CD4-positive, alpha-beta memory T cell (primary cell): ENCODE results near the gene TTC1. TPM values are rescaled to one million over a fixed set of nuclear protein-coding genes. Genes with fewer than 3 reads are reported as not detected.

Experiments used
- CTCF ChIA-PET: fragments of 350-600 bp; sonication (Branson Sonifier 250); formaldehyde crosslinking; loops from one replicate; lab custom pipeline; 2021; ENCODE audit warnings: inconsistent platforms; ENCODE audit not compliant: partially characterized antibody; lab: Charles Lee
- POLR2A ChIA-PET: fragments of 350-600 bp; sonication (Branson Sonifier 250); formaldehyde crosslinking; loops from one replicate; lab custom pipeline; 2021; ENCODE audit not compliant: partially characterized antibody; lab: Charles Lee
- DNase-seq, 5 donors: peaks; one replicate each; pipeline versions ENCODE4 v3.0.0 to v3.0.0-alpha.2; 2020 to 2022; ENCODE audit warnings: mixed read lengths in 1 of 5
- H3K27ac ChIP-seq: one replicate; pipeline ENCODE4 v1.7.0; 2013; ENCODE audit warnings: low read depth, low read length
- H3K27me3 ChIP-seq: 2 replicates; pipeline ENCODE4 v1.7.0; 2013; ENCODE audit warnings: mild to moderate bottlenecking, low read length, moderate library complexity; ENCODE audit not compliant: insufficient read depth
- H3K36me3 ChIP-seq: 2 replicates; pipeline ENCODE4 v1.7.0; 2013; ENCODE audit warnings: mild to moderate bottlenecking, low read length, moderate library complexity; ENCODE audit not compliant: insufficient read depth
- H3K4me1 ChIP-seq: 2 replicates; pipeline ENCODE4 v1.7.0; 2013; ENCODE audit warnings: mild to moderate bottlenecking, low read length, moderate library complexity; ENCODE audit not compliant: insufficient read depth
- H3K4me3 ChIP-seq, 2 donors: one replicate each; pipeline ENCODE4 v1.7.0; 2013; ENCODE audit warnings: low read length in 2 of 2, mild to moderate bottlenecking in 1 of 2
- H3K9me3 ChIP-seq, 2 donors: one replicate each; pipeline ENCODE4 v1.7.0; 2013; ENCODE audit warnings: low read length in 2 of 2, control low read depth in 1 of 2; ENCODE audit not compliant: control insufficient read depth in 1 of 2
- H3K27ac Mint-ChIP-seq, 7 donors: one replicate each; pipeline ENCODE4 v1.8.0; 2020 to 2021; ENCODE audit warnings: mixed read lengths in 7 of 7, mild to moderate bottlenecking in 6 of 7, inconsistent platforms in 3 of 7, moderate library complexity in 3 of 7
- H3K27me3 Mint-ChIP-seq, 2 donors: one replicate each; pipeline ENCODE4 v1.8.0; 2020 to 2021; ENCODE audit warnings: mixed read lengths in 2 of 2
- H3K36me3 Mint-ChIP-seq, 2 donors: one replicate each; pipeline ENCODE4 v1.8.0; 2020 to 2021; ENCODE audit warnings: mixed read lengths in 2 of 2, inconsistent platforms in 1 of 2, mild to moderate bottlenecking in 1 of 2
- H3K4me1 Mint-ChIP-seq, 4 donors: one replicate each; pipeline ENCODE4 v1.8.0; 2020 to 2021; ENCODE audit warnings: mixed read lengths in 4 of 4, mild to moderate bottlenecking in 1 of 4
- H3K4me3 Mint-ChIP-seq, 8 donors: one replicate each; pipeline ENCODE4 v1.8.0; 2020 to 2021; ENCODE audit warnings: mixed read lengths in 8 of 8, mild to moderate bottlenecking in 7 of 8, moderate library complexity in 6 of 8, inconsistent platforms in 3 of 8
- H3K9me3 Mint-ChIP-seq, 8 donors: one replicate each; pipeline ENCODE4 v1.8.0; 2020 to 2021; ENCODE audit warnings: mixed read lengths in 8 of 8, mild to moderate bottlenecking in 5 of 8, inconsistent platforms in 3 of 8, moderate library complexity in 1 of 8
- intact Hi-C: fragments of 100-400 bp; cut with micrococcal nuclease; formaldehyde crosslinking; loops from one replicate; pipeline ENCODE4 v1.15.1; 2023
- polyA plus RNA-seq, 2 donors: library from polyadenylated mRNA; unstranded; fragments of 300-500 nt; fragmentation: Illumina TruSeq; gene quantifications; one replicate each; pipeline ENCODE4 v1.2.3, GENCODE V29; 2021
- total RNA-seq, 2 experiments: library from RNA; stranded (reverse); gene quantifications; one replicate each; pipeline ENCODE4 v1.2.3, GENCODE V29; 2021

Gene TTC1
- total and polyA plus RNA-seq, 4 experiments from 2014 or later = 47.5 to 147 (median 71.7) TPM

DNA sequence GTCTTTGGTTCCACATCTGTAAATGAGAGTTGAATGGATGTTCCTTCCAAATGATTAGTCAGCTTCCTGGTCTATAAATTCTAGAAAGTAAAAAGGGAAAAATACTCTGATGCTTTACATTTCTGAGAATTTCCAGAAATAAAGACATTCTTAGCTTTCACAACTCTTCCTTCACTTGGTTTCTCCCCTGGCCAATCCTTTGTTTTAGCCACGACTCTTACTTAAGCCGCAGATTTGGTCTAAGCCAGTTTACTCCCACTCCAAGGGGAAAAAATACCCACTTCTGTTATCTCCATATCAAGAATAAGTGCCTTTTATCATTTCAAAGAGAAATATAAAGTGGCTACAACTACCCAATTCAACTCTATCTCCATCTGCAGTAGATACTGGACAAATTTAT, 80.6 kb downstream of the TTC1 start:
- H3K9me3 Mint-ChIP-seq = no peaks in the 10 kb centered on the region
- DNase-seq = no peak
- Histone ChIP-seq H3K27me3 (no peaks in the 10 kb centered on the region), H3K9me3 (no peaks in the 10 kb centered on the region), H3K27ac (no peak overlapping the region), H3K4me1 (no peaks in the 10 kb centered on the region), H3K36me3 (peaks cover 23% of the 10 kb centered on the region), H3K4me3 (no peak overlapping the region)
- ChIA-PET CTCF (no interaction called here), POLR2A (no interaction called here)
- intact Hi-C loops = no loop called here
- no peak overlapping the region for H3K4me3 Mint-ChIP-seq
- no peaks in the 10 kb centered on the region for H3K27me3 Mint-ChIP-seq
- H3K27ac Mint-ChIP-seq = no peak overlapping the region
- peaks cover 0 to 4% (median 2%) of the 10 kb centered on the region in 4 donors for H3K4me1 Mint-ChIP-seq
- peaks cover 23 to 29% of the 10 kb centered on the region in 2 donors for H3K36me3 Mint-ChIP-seq

DNA sequence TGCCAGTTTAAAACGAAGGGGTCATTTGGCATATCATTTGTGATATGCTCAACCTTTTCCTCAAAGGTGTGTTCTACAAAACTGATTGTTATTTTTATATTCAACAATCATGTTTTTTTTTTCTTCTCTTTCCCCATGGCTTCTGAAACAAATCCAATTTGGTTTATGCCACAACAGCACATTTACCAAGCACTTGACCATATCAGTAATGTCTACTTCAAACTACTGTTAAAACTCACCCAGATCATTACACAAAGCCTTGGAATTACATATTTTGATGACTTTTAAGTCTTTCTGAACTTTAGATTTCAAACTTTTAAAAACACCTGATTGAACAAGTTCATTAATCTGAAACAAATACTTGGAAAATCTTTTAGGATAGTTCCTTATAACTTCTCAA, 81.1 kb downstream of the TTC1 start:
- H3K36me3 ChIP-seq = peaks cover 23% of the 10 kb centered on the region
- no peak overlapping the region for H3K27ac ChIP-seq
- ChIA-PET POLR2A (interaction anchor here (1.0 kb wide), 1 partner anchor 29 kb away, joined by 3 read pairs; the partner anchor contains the start of gene PWWP2A), CTCF (no interaction called here)
- no peaks in the 10 kb centered on the region for H3K9me3 Mint-ChIP-seq
- intact Hi-C loops = no loop called here
- DNase-seq = no peak
- H3K27ac Mint-ChIP-seq = no peak overlapping the region
- H3K4me3 ChIP-seq = no peak overlapping the region
- peaks cover 24 to 31% of the 10 kb centered on the region in 2 donors for H3K36me3 Mint-ChIP-seq
- H3K9me3 ChIP-seq = no peaks in the 10 kb centered on the region
- H3K27me3 Mint-ChIP-seq = no peaks in the 10 kb centered on the region
- no peaks in the 10 kb centered on the region for H3K27me3 ChIP-seq
- no peaks in the 10 kb centered on the region for H3K4me1 ChIP-seq
- no peak overlapping the region for H3K4me3 Mint-ChIP-seq
- peaks cover 0 to 5% (median 2%) of the 10 kb centered on the region in 4 donors for H3K4me1 Mint-ChIP-seq

DNA sequence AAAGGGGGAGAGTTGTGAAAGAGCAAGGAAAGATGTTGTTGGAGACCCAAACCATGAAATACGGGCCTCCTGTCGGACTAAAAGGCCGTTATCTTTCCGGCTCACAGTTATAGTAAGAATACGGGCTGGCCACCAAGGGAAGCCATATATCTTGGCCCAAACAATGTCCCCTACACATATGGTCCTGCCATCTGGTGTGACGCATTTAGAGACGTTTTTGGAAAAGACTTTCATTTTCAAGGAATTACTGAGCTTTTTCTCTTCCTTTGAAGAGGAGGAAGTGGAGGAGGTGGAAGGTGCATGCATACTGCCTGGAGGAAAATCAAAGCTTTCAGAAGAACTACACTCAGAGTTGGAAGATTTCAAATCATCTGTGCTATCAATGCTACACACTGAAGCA, 83.6 kb downstream of the TTC1 start:
- Histone ChIP-seq H3K27ac (no peak overlapping the region), H3K36me3 (peaks cover 23% of the 10 kb centered on the region), H3K4me1 (no peaks in the 10 kb centered on the region), H3K4me3 (no peak overlapping the region), H3K9me3 (no peaks in the 10 kb centered on the region), H3K27me3 (no peaks in the 10 kb centered on the region)
- DNase-seq = no peak
- H3K36me3 Mint-ChIP-seq = peaks cover 24 to 41% of the 10 kb centered on the region in 2 donors
- H3K4me3 Mint-ChIP-seq = no peak overlapping the region
- H3K27me3 Mint-ChIP-seq = no peaks in the 10 kb centered on the region
- ChIA-PET POLR2A (no interaction called here), CTCF (no interaction called here)
- peak overlapping the region in 1 of 7 donors; percentile 60 for H3K27ac Mint-ChIP-seq
- intact Hi-C loops = no loop called here
- no peaks in the 10 kb centered on the region for H3K9me3 Mint-ChIP-seq
- H3K4me1 Mint-ChIP-seq = peaks cover 0 to 5% (median 4%) of the 10 kb centered on the region in 4 donors

DNA sequence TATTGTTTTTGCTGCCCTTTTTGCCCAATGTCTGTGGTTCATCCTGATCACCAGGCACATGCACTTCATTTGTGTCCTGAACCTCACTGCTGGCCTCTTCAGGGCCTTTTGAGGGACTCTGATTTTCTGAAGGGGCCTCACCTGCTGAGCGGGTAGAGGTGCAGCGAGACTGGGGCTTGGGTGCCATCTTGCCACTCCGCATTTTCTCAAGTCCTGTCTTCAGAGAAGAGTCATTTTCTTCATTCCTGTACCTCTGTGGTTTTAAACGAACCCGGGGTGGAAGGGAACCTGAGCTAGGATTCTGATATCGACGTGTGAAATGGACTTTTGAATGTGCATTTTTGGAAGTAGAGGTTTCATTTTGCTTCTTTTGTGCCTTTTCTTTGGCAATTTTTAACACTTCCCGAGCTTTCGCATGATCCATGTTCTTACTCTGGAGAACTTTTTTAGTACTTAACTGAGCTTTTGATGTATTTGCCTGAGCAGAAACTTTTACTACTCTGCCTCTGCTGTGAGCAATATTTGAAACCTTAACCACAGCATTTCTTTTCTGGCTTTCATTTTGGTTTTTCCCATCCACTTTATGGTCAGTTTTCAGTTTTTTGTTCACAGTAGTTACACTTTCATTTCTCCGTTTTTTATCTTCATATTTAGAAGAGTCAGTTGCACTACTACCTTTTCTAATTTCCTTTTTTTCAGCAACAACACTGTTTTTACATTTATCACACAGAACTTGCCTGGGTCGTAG, 84.2 kb downstream of the TTC1 start:
- Mint-ChIP-seq H3K4me3 (no peak overlapping the region), H3K36me3 (peaks cover 27 to 44% of the 10 kb centered on the region in 2 donors), H3K4me1 (peaks cover 0 to 7% (median 4%) of the 10 kb centered on the region in 4 donors), H3K9me3 (no peaks in the 10 kb centered on the region), H3K27ac (peak overlapping the region in 2 of 7 donors; percentile 37 to 38), H3K27me3 (no peaks in the 10 kb centered on the region)
- Histone ChIP-seq H3K36me3 (peaks cover 23% of the 10 kb centered on the region), H3K27ac (no peak overlapping the region), H3K9me3 (no peaks in the 10 kb centered on the region), H3K4me1 (no peaks in the 10 kb centered on the region), H3K27me3 (no peaks in the 10 kb centered on the region), H3K4me3 (no peak overlapping the region)
- intact Hi-C loops = no loop called here
- DNase-seq = no peak
- CTCF ChIA-PET = no interaction called here
- POLR2A ChIA-PET = no interaction called here

DNA sequence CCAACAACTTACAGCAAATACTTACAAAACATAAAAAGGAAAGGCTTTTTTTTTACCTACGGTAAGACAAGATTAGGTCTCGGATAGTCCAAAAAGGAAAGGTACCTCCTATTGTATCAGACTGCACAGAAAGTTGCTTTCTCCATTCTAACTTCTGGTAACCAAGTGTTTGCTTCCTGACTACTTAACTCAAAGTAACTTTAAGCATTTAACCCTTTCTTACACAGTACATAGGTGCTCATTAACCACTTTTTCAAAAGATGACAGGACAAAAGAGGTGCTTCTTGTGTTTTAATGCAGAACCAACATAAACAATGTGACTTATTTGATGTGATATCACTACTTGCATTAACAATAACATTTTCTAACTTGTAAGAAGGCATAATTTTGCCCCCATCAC, 87.2 kb downstream of the TTC1 start:
- no peak overlapping the region for H3K4me3 ChIP-seq
- peaks cover 0 to 9% (median 6%) of the 10 kb centered on the region in 4 donors for H3K4me1 Mint-ChIP-seq
- intact Hi-C loops = no loop called here
- CTCF ChIA-PET = no interaction called here
- no peaks in the 10 kb centered on the region for H3K9me3 Mint-ChIP-seq
- H3K9me3 ChIP-seq = no peaks in the 10 kb centered on the region
- H3K27me3 Mint-ChIP-seq = no peaks in the 10 kb centered on the region
- peaks cover 24% of the 10 kb centered on the region for H3K36me3 ChIP-seq
- peaks cover 37 to 48% of the 10 kb centered on the region in 2 donors for H3K36me3 Mint-ChIP-seq
- H3K4me3 Mint-ChIP-seq = no peak overlapping the region
- H3K27me3 ChIP-seq = no peaks in the 10 kb centered on the region
- H3K4me1 ChIP-seq = no peaks in the 10 kb centered on the region
- POLR2A ChIA-PET = no interaction called here
- no peak for DNase-seq
- no peak overlapping the region for H3K27ac ChIP-seq
- no peak overlapping the region for H3K27ac Mint-ChIP-seq

DNA sequence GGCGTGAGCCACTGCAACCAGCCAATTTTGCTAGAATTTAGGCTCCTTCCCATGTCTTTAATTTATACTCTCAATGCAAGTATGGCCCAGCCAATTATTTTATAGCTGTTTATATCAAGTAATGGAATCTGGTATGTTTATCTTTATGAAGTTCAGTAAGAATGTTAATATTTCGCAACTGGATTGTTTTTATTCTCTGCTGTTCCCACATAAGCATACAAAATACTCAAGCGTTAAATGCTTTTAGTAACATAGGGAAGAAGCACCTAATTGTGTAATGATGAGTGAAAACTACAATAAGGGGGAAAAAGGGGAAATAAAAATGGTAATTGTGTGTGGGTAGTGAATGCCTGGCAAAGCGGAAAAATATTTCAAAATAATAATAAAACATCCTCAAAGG, 89.1 kb downstream of the TTC1 start:
- Mint-ChIP-seq H3K4me1 (peaks cover 0 to 10% (median 7%) of the 10 kb centered on the region in 4 donors), H3K4me3 (no peak overlapping the region), H3K36me3 (peaks cover 33 to 43% of the 10 kb centered on the region in 2 donors), H3K27ac (peak overlapping the region in 1 of 7 donors; percentile 43), H3K27me3 (no peaks in the 10 kb centered on the region), H3K9me3 (no peaks in the 10 kb centered on the region)
- Histone ChIP-seq H3K9me3 (no peaks in the 10 kb centered on the region), H3K4me3 (no peak overlapping the region), H3K27me3 (no peaks in the 10 kb centered on the region), H3K36me3 (peaks cover 17% of the 10 kb centered on the region), H3K4me1 (no peaks in the 10 kb centered on the region), H3K27ac (no peak overlapping the region)
- ChIA-PET POLR2A (no interaction called here), CTCF (interaction anchor here (0.7 kb wide), 1 partner anchor 978 kb away, joined by 3 read pairs; no protein-coding TSS in a partner anchor)
- DNase-seq = no peak
- intact Hi-C loops = no loop called here

DNA sequence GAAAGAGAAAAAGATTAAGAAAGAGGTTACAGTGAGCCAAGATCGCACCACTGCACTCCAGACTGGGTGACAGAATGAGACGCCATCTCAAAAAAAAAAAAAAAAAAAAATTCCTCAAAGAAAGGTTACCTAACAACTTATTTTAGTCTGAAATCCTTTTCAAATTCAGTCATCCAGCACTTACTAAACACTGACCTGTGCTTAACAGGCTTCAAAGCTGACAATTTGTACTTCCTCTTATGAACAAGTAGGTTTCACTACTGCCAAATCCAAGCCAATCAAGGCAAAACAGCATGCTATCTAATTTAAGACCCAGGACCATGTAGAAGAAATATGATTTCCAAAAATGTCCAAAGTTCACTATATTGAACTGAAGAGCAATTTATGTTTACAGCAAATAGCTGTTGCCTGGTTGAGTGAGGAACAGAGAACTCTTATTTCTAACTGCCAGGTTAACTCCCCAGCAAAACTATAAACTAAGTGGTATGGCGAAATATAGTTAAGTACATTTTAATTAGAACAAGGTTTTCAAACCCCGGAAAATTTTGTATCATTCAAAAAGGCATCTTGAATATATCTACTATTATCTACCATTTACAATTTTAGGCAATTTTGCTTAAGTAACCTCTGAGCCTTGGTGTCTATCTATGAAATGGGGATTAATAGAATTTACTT, 96.9 kb downstream of the TTC1 start:
- DNase-seq = no peak
- no peak overlapping the region for H3K27ac ChIP-seq
- H3K27me3 ChIP-seq = no peaks in the 10 kb centered on the region
- peaks cover 3% of the 10 kb centered on the region for H3K36me3 ChIP-seq
- intact Hi-C loops = no loop called here
- no peak overlapping the region for H3K4me3 ChIP-seq
- CTCF ChIA-PET = interaction anchor here (2.0 kb wide), 1 partner anchor 84 kb away, joined by 4 read pairs; no protein-coding TSS in a partner anchor
- H3K27me3 Mint-ChIP-seq = no peaks in the 10 kb centered on the region
- no peaks in the 10 kb centered on the region for H3K4me1 ChIP-seq
- H3K4me3 Mint-ChIP-seq = no peak overlapping the region
- peaks cover 30 to 39% of the 10 kb centered on the region in 2 donors for H3K36me3 Mint-ChIP-seq
- no peaks in the 10 kb centered on the region for H3K9me3 Mint-ChIP-seq
- POLR2A ChIA-PET = no interaction called here
- peak overlapping the region in 4 of 7 donors; percentile 29 to 69 (median 30) for H3K27ac Mint-ChIP-seq
- H3K4me1 Mint-ChIP-seq = peaks cover 13 to 31% (median 21%) of the 10 kb centered on the region in 4 donors
- H3K9me3 ChIP-seq = no peaks in the 10 kb centered on the region
